ENCODE results near the gene ELOVL3.
"Not testable (repeated sequence)": the region's sequence is repeated elsewhere in the genome, so short reads cannot be mapped to it uniquely, and the experiment has no call there.

The ELOVL3 gene

GRCh38 chr10:102227050-102227449 lies 951 bp downstream of the ELOVL3 start:
- no peak for DNase-seq

- DNase-seq, result peak; percentile 88
Observed at GRCh38 chr10:102229810-102230263, 3.7 kb downstream of the ELOVL3 start.

- DNase-seq, result peak; percentile 44
Observed at GRCh38 chr10:102230264-102230860, 4.3 kb downstream of the ELOVL3 start.

- DNase-seq, result peak; percentile 59
Observed at GRCh38 chr10:102230861-102231356, 4.8 kb downstream of the ELOVL3 start.

GRCh38 chr10:102231357-102232318 lies 5.5 kb downstream of the ELOVL3 start:
- peak; percentile 73 for DNase-seq

- no peak for DNase-seq
Observed at GRCh38 chr10:102233997-102234396, 7.9 kb downstream of the ELOVL3 start.

- no peak for DNase-seq
Observed at GRCh38 chr10:102234888-102235597, 8.9 kb downstream of the ELOVL3 start.

- no peak for DNase-seq
Observed at GRCh38 chr10:102235598-102235920, 9.5 kb downstream of the ELOVL3 start.

GRCh38 chr10:102236006-102236405 lies 9.9 kb downstream of the ELOVL3 start:
- DNase-seq, result no peak

- no peak for DNase-seq
Observed at GRCh38 chr10:102237711-102238252, 11.7 kb downstream of the ELOVL3 start.

GRCh38 chr10:102240467-102241031 lies 14.4 kb downstream of the ELOVL3 start:
- no peak for DNase-seq

- no peak for DNase-seq
Observed at GRCh38 chr10:102241032-102241443, 14.9 kb downstream of the ELOVL3 start.

- peak; percentile 94 for DNase-seq
Observed at GRCh38 chr10:102241444-102242117, 15.5 kb downstream of the ELOVL3 start, which contains the start of gene PITX3. TSS of gene PITX3 (minus strand) at chr10:102241512. CDS start at chr10:102232080, 9,432 bp downstream.

GRCh38 chr10:102242118-102242485 lies 16.0 kb downstream of the ELOVL3 start:
- DNase-seq, result no peak

GRCh38 chr10:102243309-102243708 lies 17.2 kb downstream of the ELOVL3 start:
- no peak for DNase-seq

- DNase-seq, result peak; percentile 97
Observed at GRCh38 chr10:102245082-102245931, 19.2 kb downstream of the ELOVL3 start, which contains the start of gene GBF1. TSS of gene GBF1 (plus strand) at chr10:102245532. CDS start at chr10:102258939, 13,407 bp downstream.

GRCh38 chr10:102245932-102246251 lies 19.8 kb downstream of the ELOVL3 start:
- no peak for DNase-seq

- no peak for DNase-seq
Observed at GRCh38 chr10:102246261-102246660, 20.2 kb downstream of the ELOVL3 start.

GRCh38 chr10:102247734-102248133 lies 21.6 kb downstream of the ELOVL3 start:
- DNase-seq, result no peak

- DNase-seq, result not testable (repeated sequence)
Observed at GRCh38 chr10:102252508-102252907, 26.4 kb downstream of the ELOVL3 start.

- no peak for DNase-seq
Observed at GRCh38 chr10:102254426-102254825, 28.3 kb downstream of the ELOVL3 start.
